Jurkat, Clone E6-1 (cell line): ENCODE measurements around the gene WFDC5. TPM values are rescaled to one million over a fixed set of nuclear protein-coding genes. Genes with fewer than 3 reads are reported as not detected.
"Not testable (repeated sequence)": the region's sequence is repeated elsewhere in the genome, so short reads cannot be mapped to it uniquely, and the experiment has no call there.

Experiments
- DNase-seq: peaks from one replicate; pipeline ENCODE4 v3.0.0-alpha.2; 2011; ENCODE audit warnings: low read depth, low spot score
- H3K4me3 ChIP-seq: 2 replicates; pipeline ENCODE4 v1.5.1; 2011; ENCODE audit warnings: mild to moderate bottlenecking, low read length, control low read depth, moderate library complexity
- polyA plus RNA-seq: library from polyadenylated mRNA; unstranded; fragments of >200 nt; gene quantifications from one replicate; pipeline ENCODE4 v1.2.1, GENCODE V29; 2012; ENCODE audit warnings: missing spikeins; ENCODE audit not compliant: insufficient read length, insufficient read depth

Gene WFDC5
- polyA plus RNA-seq = not detected

GRCh38 chr20:45114465-45115385 lies at the start of gene WFDC5:
WFDC5 (minus strand) TSS chr20:45115174; CDS start chr20:45115083, 91 bp downstream.
- DNase-seq = no peak
- H3K4me3 ChIP-seq = no peak within 1 kb of the TSS

- H3K4me3 ChIP-seq = no peak overlapping the region
- no peak for DNase-seq
Measured at GRCh38 chr20:45163083-45163803, 48.3 kb upstream of the WFDC5 start.

DNA sequence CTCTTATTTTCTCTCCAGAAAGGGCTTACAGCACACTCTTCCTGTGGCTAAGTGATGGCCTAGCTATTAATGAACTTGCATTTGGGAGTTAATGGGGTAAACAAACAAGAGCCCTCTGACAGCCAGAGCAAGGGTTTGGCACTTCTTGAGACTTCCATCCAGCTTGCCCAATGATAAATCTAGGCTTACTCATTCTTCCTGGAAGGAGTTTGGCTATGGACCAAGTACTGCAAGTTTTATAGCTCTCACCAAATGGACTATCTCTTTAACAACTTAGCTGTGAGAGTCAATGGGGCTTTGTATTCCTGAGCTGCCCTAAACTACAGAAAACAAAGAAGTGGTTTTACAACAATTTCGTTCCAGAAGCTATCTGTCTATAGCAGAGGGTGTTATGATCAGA lies 43.0 kb upstream of the WFDC5 start:
- DNase-seq = no peak
- no peak overlapping the region for H3K4me3 ChIP-seq

- H3K4me3 ChIP-seq = no peak overlapping the region
- no peak for DNase-seq
Measured at GRCh38 chr20:45156713-45157112, 41.7 kb upstream of the WFDC5 start.

GRCh38 chr20:45154794-45155193 lies 39.8 kb upstream of the WFDC5 start:
- not testable (repeated sequence) for H3K4me3 ChIP-seq, DNase-seq

DNA sequence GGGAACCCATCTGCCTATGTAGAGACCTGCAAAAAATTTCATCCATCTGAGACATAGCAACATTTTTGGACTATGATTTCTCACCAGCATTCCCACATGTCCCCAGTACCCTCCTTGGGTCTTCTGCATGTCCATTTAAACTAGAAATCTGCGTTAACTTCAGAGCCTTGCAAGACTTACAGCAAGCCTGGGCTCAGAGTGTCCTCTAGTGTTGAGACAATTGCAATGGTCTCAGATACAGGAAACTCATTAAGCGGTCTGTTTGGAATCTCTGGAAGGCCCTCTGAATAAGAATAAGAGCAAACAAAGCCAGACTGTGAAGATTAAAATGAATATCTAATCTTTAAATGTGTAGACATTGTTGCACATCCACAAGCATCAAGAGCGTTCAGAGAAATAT lies 39.2 kb upstream of the WFDC5 start:
- DNase-seq = no peak

DNA sequence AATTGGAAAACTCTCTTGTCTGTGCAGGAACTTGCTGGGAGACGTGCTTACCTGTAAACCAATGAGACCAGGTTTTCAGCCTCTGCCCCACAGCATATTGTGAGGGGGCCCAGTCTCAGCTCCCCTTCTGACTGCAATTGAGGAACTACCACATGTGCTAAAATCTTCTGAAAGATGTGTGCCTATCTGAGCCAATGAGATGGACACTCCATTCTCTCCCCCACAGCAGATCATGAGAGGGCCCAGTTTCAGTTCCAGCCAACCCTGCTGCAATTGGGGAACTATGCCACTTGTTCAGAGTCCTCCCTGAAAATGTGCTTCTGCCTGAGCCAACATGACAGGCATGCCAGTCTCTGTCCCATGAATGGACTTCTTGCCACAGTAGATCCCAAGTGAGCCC lies 38.8 kb upstream of the WFDC5 start:
- H3K4me3 ChIP-seq = no peak overlapping the region
- no peak for DNase-seq

More for the DNA sequence above, 39.2 kb upstream of the WFDC5 start:
- no peak overlapping the region for H3K4me3 ChIP-seq

- H3K4me3 ChIP-seq = no peak overlapping the region
- no peak for DNase-seq
Measured at GRCh38 chr20:45153147-45153546, 38.2 kb upstream of the WFDC5 start.

DNA sequence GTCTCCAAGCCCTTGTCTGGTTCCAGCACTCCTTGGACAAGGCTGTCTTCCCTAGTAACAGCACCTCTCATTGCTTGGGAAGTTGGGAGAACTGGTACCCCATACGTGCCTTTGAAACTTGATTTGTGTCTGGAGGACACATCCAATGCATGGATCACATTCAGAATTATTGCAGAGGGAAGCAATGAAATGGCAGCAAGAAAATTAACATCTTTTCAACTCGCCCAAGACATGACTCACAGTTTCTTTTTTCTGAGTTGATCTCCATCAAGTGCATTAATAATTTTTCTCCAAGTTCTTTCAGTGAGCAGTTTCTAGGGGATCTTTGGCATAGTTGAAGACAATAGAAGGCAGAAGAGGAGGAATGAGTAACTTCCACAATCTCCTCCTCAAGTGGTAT lies 37.4 kb upstream of the WFDC5 start:
- DNase-seq = no peak
- H3K4me3 ChIP-seq = no peak overlapping the region

DNA sequence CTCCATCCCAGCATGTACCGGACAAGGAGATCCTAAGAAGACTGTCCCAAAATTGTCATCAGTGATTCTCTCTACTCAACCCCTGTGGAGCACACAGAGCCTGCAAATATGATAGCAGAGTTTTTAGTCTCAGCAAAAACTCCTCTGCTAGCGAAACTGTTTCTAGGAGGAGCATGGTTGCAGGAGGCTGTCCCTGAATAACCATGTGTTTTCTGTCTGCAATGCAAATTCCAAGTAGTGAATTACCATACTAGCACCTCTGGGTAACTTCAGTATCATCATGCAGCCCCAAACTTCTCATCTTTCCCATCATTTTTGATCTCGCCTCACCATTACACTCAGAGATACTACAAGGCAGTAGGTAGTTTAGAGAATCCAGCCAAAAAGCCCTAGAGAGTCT lies 34.1 kb upstream of the WFDC5 start:
- no peak for DNase-seq
- no peak overlapping the region for H3K4me3 ChIP-seq

DNA sequence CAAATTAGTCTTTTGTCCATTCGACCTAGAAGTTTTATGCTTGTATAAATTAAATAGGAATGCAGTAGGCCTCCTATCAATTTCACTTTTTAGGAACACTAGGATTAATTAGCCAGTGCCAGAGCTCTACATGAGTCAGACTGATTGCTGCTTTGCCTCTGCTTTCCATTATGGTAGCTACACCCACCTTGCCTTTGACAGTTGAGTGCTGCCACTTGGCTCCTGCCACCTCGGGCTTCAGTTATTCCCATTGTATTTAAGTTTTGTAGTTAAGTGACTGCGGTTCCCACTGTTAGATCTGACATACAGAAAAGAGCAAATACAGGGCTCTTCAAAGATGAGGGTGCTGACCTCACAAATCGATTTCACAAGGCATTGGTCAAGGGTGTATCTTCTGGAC lies 25.9 kb upstream of the WFDC5 start:
- DNase-seq = no peak
- H3K4me3 ChIP-seq = no peak overlapping the region

- H3K4me3 ChIP-seq, DNase-seq: not testable (repeated sequence)
Measured at GRCh38 chr20:45139733-45140375, 24.9 kb upstream of the WFDC5 start.

GRCh38 chr20:45138561-45139300 lies 23.8 kb upstream of the WFDC5 start:
- DNase-seq = peak; percentile 40
- peak overlapping the region; percentile 7; the same call in 1 of the 2 replicates for H3K4me3 ChIP-seq

DNA sequence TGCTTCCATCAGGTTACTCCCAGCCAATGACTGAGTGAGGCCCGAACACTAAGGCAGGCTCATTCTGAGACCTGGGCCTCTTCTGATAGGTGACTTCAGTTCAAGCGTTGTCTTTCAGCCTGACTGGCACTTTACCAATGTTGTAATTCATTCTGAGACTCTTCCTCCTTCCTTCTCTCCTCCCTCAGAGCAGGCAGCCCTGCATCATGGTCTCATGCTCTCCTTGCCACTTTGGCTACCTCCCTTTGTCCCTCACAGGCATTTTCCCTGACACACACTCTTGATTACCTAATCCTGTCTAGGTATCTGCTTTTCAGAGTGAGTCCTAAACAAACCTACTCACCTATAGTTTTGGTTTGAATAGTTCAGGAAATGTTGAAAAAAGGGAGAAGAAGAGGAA lies 21.9 kb upstream of the WFDC5 start:
- no peak overlapping the region for H3K4me3 ChIP-seq
- no peak for DNase-seq

DNA sequence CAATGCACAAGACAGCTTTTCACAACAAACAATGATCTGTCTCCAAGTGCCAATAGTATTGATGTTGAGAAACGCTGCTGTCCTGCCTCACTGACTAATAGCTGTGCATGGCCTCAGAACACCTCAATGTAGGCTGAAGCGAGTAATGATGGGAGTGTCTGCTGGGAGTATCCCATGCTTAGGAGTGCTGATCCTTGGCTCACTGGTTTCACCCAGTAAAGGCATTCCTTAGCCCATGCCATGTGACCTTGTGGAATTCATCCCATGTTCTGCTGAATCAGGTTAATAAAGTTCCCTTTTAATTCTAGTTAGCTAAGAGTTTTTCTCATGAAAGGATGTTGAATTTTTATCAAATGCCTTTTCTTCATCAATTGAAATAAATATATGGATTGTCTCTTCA lies 13.1 kb upstream of the WFDC5 start:
- no peak for DNase-seq
- H3K4me3 ChIP-seq = no peak overlapping the region

DNA sequence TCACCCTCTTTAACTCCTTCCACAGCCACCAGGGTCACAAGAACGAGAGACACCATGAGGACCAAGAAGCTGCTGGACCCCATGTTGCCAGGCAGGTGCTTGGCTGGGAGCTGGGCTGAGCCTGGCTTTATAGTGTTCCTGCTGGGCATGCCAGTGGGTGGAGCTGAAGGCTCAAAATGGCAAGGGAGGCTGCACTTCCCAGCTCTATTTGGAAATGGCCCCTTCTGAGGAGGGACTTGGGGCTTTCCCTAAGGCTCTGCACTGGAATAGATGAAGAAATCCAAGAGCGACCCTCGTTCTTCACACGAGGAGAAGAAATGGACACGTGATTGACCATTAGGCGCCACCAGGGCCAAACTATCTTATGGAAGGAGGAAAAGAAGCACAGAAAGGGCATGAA lies 9.4 kb upstream of the WFDC5 start, which contains the start of gene WFDC12:
WFDC12 (minus strand) TSS at position 101 of the 400 bp plus-strand sequence; CDS start at position 83, 18 bp downstream.
- DNase-seq = no peak
- no peak within 1 kb of the TSS for H3K4me3 ChIP-seq

DNA sequence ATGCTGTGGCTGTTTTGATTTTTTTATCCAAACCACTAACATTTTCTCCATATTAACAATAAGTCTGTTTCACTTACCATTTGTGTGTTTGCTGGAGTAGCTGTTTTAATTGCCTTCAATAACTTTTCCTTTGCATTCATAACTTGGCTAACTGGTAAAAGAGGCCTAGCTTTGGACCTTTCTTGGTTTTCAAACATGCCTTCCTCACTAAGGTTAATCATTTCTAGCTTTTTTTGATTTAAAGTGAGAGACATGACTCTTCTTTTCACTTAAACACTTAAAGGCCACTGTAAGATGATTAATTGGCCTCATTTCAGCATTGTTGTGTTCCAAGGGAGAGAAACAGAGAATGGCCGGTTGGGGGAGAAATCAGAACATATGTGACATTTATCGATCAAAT lies 6.4 kb upstream of the WFDC5 start:
- DNase-seq = no peak
- no peak overlapping the region for H3K4me3 ChIP-seq

GRCh38 chr20:45119556-45120266 lies 4.7 kb upstream of the WFDC5 start:
- no peak for DNase-seq
- H3K4me3 ChIP-seq = no peak overlapping the region
